HG02885 (cell line): ENCODE measurements around the gene PEX11A.
"Not testable (repeated sequence)": the region's sequence is repeated elsewhere in the genome, so short reads cannot be mapped to it uniquely, and the experiment has no call there.

Source experiments
- ATAC-seq: cut with Tn5 transposase; IDR thresholded peaks from one replicate; pipeline ENCODE4 v1.9.1; 2021; ENCODE audit warnings: mild to moderate bottlenecking; ENCODE audit not compliant: unreplicated experiment, poor library complexity

The PEX11A gene, protein sequence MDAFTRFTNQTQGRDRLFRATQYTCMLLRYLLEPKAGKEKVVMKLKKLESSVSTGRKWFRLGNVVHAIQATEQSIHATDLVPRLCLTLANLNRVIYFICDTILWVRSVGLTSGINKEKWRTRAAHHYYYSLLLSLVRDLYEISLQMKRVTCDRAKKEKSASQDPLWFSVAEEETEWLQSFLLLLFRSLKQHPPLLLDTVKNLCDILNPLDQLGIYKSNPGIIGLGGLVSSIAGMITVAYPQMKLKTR

DNA sequence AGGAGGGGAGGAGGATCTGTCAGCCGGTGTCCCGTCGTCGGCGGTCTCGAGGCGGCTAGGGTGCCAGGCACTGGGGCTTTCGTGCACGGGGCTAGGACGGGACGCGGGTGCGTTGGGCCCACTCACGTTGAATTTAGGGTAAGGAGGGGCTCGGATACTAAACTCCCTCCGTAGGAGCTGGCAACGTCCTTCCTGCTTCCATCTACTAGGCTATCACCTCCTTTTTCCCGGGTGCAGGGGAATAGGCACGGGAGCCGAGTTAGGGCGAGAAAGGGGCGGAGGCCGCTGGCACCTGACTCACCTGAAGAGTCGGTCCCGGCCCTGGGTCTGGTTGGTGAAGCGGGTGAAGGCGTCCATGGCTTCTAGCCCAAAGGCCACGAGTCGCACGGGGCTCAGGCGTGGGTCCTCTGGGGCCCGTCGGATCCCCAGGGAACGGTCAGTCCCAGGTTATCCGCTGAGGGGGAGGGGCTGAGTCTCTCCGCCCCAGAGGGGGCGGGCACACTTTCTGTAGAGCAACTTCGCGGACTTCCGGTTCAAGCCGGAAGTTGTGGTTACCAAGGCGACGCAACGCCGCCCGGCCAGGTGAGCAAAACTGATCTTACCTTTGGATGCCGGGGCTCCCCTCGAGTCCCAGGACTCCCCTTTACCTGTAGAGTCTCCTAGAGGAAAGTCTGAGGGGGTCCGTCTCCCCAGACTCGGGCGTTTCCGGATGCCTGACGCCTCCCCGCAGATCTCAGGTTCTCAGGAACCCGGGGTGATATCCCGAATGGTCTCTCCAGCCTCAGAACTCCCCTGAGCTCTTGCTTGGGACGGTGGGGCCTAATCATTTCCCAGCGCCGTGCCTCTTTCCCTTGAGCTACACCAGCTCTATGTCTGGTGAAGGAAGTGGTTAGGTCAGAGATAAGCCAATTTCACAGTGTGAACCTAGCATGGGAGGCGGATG, at the start of gene PEX11A, which contains the start of gene WDR93:
Gene PEX11A, minus strand, starts transcription at position 479 of the 943 bp plus-strand sequence. Its CDS starts 122 bp downstream, at position 357.
Gene WDR93, plus strand, starts transcription at position 536 of the 943 bp plus-strand sequence. CDS start 10,936 bp downstream, outside the sequence.
- ATAC-seq: peak; percentile 93

DNA sequence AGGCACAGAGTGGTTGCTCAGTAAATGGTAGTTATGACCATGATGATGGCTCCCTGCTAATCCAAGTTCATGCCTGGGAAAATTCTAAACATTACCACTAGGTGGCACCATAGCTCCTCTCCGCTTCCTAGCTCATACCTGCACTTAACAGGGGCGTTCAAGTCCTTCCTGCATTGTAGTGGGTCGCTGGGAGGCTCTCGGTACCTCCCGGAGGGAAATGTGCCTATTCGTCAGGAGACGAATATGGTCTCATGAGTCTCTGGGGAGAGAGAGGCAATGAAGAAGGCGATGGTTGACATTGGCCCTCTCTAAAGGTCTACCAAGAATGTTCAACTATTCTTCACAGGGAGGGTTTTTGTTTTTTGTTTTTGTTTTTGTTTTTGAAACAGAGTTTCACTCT, 49.6 kb upstream of the PEX11A start:
- peak; percentile 67 for ATAC-seq

DNA sequence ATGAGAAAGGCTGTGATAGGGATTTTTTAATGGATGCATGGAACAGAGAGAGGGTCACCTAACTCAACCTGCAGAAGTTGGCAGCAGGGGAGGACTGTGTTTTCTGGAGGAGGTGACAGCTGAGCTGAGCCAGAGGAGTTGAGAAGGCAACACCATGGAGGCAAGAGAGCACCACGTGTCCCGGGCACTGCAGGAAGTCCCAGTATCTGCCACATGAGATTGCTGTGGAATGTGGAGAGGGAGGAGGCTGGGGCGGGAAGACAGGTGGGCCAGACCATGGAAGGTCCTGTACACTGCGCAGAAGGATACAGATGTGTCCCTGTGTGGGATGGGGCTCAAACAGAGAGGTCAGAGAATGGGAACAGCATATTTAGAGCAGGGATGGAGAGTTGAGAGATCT, 45.2 kb upstream of the PEX11A start:
- no peak for ATAC-seq

DNA sequence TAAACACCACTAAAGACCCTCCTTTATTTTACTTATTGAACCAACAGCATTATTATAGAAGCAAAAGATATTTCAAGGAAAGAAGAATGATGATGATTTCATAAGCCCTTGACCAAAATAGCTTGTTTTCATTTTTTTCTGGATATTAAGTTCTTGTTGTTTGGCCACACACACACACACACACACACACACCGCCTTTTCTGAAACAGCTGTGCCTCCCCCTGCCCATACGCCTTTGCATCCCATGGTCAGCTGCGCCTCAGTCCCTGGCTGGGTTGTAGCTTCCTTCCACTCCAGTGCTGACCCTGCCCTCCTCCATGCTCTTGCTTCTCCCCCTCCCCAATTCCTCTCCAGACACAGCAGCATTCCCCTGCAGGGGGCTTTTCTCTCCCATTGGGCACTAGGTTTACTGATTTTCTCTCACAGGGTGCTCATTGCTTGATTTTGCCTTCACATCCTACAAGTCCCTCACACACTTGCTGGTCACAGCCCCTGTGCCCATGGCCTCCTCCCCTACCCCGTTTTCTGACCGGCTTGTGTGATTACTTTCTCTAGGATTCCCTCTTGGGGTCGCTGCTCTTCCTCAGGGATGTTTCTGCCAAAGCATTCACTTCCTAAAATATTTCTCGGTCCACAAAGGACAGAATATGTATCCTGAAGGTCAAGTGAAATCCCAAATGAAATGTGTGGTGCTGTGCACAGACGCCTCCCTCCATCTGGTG, 42.1 kb upstream of the PEX11A start:
- ATAC-seq: no peak

DNA sequence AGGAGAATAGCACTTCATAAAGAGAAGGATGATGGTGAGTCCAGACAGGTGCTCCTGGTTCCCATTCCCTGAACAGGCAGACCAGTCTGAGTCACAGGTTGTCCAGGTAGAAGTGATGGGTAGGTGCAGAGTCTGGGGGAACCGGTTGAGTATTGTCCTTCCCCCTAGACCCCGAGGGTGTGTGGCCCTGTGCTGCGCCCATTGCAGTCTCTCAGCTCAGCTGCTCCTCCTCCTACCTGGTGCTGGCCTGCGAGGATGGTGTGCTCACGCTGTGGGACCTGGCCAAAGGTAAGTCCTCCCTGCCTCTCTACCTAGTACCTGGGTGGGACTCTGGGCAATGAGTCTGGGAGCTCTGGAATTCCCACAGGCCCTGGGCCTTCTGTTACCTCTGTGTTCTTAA, 40.7 kb upstream of the PEX11A start:
- ATAC-seq: no peak

DNA sequence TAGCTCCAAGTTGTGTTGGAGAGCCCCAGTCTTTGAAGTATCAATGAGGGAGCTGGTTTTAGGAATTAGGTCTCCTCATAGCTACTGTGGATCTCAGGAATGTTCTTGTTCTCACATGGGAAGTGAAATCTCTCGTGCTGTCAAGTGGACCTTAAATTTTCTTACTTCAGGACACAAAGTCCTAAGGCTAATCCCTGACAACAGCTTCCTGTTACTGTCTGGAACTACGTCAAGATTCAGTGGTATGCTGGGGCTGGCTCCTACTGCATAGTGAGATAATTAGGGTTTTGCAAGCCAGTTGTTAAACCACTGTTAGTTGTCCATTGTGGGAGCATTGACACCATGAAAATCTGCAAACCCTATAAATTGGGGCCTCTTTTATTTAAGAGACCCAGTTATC, 37.7 kb upstream of the PEX11A start:
- no peak for ATAC-seq

DNA sequence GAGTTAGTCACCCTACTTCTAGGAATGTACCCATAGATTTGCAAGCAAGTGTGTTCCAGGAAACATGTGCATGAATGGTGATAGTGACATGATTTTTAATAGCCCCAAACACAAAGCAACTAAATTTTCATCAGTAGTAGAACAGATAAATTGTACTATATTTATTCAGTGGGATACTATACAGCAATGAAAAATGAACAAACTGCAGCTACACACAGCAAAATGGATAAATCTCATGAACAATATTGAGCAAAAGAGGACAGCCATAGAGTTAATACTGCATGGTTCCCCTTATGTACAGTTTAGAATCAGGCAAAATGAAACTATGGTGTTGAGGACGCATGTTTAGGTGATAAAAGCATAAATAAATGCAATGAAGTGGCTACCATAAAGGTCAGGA, 34.5 kb upstream of the PEX11A start:
- ATAC-seq: no peak

DNA sequence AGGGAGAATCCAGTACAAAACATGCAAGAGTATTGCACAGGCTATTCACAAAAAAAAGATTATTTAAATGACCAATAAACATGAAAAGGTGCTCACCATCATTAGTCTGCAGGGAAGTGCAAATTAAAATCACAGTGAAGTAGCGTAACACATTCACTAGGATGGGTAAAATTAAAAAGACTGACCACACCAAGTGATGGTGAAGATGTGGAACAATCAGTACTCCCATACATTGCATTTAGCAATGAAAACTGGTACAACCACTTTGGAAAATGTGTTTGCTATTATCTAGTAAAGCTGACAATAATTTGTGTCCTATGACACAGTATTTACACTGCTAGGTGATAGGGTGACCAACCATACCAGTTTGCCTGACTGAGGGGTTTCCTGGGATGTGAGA, 34.1 kb upstream of the PEX11A start:
- ATAC-seq: no peak

DNA sequence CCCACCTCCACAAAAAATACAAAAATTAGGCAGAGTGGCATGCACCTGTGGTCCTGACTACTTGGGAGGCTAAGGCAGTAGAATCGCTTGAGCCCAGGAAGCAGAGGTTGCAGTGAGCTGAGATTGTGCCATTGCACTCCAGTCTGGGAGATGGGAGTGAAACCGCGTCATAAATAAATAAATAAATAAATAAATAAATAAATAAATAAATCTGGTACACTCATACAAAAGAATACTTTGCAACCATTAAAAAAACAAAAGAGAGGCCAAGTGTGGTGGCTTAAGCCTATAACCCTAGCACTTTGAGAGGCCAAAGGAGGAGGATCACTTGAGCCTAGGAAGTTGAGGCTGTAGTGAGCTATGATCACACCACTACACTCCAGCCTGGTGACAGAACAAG, 32.5 kb upstream of the PEX11A start:
- no peak for ATAC-seq

DNA sequence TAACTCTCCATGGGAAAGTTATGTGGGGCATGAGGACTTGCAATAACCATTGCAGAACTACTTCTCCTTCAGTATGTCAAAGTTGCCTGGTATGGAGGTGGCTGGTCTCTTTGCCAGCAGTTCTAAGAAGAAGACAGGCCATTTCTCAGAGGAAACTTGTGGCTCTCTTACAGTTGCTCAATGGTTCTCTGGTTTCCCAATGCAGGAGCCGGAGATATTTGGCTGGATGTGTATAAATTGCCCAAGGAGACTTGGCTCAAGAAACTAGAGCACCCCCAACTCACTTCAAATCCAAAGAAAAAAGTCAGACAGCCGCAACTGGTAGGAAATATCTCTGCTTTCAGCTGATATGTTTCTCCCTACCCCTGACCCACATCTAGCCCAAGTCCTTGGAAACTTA, 24.2 kb upstream of the PEX11A start:
- ATAC-seq: no peak

DNA sequence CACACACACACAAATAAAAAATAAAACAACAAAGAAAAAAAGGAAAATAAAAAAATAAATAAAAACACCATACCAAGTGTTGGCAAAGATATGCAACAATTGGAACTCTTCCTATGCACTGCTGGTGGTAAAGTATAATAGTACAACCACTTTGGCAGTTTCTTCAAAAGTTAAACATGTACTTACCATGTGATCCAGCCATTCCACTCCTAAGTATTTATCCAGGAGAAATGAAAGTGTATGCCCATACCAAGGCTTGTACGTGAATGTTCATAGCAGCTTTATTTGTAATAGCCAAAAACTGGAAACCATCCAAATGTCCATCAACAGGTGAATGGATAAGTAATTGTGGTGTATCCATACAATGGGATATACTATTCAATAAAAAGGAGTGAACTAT, 17.0 kb upstream of the PEX11A start:
- no peak for ATAC-seq

DNA sequence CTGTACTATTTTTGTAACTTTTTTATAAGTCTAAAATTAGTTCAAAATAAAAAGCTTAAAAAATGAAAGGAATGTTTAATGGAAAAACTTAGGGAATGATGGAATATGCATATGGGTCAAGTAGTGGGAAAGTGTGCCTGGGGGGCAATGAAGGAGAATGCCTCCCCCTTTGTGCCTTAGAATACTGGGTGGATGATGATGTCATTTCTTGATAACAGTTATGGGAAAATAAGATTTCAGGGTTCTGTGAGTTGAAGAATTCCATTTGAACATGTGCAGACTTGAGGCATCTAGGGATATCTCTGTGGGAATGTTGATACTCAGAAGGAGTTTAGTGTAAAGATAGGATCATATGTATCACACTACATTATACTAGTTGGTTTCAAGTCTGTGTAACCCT, 13.9 kb upstream of the PEX11A start:
- no peak for ATAC-seq

DNA sequence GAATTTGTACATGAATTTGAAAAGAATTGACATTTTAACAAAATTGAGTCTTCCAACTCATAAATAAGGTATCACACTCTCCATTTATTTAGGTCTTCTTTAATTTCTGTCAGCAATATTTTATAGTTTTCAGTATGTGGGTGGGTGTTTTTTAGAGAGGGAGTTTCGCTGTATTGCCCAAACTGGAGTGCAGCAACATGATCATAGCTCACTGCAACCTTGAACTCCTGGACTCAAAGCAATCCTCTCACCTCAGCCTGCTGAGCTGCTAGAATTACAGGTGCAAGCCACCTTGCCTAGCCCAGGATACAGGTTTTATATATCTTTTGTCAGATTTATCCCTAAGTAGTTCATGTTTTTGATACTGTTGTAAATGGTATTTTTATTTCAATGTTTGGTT, 4.6 kb upstream of the PEX11A start:
- no peak for ATAC-seq

DNA sequence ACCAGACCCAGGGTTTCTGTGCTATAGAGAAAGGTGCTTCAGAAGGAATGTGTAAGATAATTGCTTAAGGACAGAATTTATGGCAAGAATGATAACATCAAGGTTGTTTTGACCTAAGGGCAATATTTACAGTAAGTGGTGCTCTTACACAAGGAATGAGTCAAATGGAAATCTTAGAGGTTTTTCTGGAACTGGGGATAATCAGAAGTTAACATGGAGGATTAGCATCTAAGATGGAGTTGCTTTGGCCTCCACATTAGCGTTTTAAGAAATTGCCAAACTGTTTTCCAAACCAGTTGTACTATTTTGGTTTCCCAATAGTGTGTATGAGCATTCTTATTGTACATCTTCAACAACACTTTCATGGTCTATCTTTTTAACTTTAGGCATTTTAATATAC, 3.1 kb upstream of the PEX11A start:
- no peak for ATAC-seq

DNA sequence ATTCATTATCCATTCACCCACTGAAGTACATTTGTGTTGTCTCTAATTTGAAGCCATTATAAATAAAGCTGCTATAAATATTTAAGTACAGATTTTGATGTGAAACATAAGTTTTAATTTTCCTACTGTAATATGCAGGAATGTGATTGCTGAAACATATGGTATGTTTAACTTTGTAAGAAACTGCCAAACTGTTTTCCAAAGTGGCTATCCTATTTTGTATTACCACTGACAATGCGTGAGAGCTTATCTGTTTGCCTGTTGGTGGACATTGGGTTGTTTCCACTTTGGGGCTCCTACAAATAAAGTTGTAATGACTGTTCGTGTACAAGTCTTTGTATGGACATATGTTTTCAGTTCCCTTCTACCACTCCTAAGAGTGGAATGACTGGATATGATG, 2.5 kb upstream of the PEX11A start:
- ATAC-seq: no peak

DNA sequence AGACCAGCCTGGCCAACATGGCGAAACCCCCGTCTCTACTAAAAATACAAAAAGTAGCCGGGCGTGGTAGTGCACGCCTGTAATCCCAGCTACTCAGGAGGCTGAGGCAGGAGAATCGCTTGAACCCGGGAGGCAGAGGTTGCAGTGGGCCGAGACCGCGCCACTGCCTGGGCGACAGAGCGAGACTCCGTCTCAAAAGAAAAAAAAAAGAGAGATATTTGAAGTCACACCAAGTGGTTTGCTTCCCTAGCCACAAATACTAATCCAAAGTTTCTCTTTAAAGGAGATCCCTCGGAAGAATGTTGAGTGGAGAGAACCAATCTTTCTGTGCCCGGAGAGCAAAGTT, 651 bp downstream of the PEX11A start:
- not testable (repeated sequence) for ATAC-seq

DNA sequence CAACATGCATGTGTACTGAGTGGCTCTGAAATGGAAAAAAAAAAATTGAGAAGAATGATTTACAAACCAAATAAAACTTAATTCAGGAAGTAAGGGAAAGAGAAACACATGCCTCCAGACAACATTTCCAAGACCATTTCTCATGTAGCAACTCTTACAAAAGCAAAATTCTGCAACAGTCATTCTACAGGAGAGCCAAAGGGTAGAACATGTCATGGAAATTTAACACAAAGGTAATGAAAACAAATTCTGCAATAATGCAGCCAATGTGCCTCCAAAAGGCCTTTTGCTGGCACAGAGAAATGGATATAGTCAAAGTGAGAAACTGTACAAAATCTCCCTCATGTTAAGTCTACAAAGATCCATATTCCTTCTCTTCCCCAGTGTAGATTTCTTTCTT, 4.0 kb downstream of the PEX11A start:
- ATAC-seq: no peak

DNA sequence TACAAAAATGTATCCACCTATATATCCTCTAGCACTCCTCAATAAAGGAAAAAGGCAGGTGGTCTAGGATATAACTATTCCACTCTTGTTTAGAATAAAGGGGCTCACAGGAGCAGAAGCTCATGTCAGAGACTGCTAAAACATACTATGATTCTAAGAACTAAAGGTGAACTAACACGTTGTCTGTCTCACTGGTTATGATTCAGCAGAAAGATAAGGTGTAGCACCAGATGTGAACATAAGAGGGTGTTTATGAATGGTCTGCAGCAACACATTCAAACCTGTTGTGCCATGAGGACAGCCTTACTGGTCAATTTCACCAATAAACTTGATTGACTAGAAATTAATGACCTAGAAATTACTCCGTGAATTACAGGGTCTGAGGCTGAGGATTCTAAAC, 4.6 kb downstream of the PEX11A start:
- ATAC-seq: no peak

DNA sequence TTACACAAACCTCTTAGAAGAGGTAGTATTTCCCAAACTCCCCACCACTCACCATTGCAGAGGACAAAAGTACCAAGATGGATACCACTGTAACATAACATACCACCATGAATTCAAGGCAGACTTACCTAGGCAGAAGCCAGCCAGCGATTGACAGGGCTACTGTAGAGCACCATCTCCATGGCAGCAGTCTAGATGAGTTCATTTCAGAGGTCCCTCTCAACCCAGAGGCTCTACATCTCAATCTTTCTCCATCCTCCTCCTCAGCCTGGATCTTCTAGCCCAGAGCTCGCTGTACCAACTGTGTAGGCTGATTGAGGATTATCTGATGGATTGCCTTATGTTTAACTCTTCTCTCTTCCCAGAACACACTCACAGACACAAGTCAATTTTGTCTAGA, 9.4 kb downstream of the PEX11A start:
- ATAC-seq: no peak

DNA sequence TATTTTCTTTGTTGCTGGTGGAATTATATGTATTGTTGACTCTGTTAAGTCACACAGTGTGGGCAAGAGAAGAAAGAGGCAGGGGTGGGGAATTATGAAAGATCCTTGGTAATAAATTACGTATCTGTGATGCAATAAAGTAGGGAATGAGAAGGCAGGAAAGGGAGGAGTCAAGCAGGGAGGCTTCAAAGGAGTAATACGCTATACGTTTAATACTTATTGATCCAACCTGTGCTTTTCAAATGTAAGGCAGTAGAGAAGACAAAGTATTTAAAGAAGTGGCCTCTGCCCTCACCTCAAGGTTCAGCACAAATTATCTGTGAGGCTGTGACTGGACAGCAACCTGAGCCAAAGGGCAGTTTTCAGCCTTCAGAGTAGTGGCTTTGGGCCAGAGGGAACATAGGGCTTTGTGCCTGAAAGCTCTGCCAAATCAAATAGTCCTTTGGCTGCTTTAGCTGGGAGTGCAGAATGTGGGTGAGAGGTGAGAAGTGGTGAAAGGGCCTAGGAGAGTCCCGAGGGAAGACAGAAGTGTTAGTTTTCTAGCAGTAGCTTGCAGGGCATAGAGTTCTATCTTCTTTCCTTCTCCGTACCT, 10.2 kb downstream of the PEX11A start:
- ATAC-seq: no peak

DNA sequence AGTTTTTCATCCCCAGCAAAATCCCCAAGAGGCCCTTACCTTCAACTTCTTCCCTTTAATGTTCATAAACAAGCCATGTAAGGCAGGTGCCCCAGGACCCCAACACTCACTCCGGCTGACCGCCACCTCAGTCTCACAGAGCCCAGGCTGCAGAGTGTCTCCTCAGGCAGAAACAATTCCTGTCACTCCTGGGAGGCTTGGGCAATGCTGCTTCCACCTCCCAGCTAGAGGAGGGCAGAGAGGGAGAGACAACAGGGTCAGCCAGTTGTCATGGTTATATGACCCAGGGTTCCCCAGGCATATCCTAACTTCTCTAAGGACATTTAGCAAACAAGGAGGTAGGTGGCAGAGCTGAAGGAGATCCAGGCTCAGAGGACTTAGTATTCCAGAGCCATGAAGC, 11.3 kb downstream of the PEX11A start, which contains the start of gene PLIN1:
Gene PLIN1, minus strand, starts transcription at position 156 of the 400 bp plus-strand sequence. CDS start 1,878 bp downstream, outside the sequence.
- ATAC-seq: no peak
